ENCODE measurements around the gene CRABP2. TPM values are rescaled to one million over a fixed set of nuclear protein-coding genes. Genes with fewer than 3 reads are reported as not detected.

Gene CRABP2
- total RNA-seq, 1 donor from 2014 or later: 278 TPM

GRCh38 chr1:156747742-156748669 lies 42.6 kb upstream of the CRABP2 start:
- H3K79me2 ChIP-seq (ENCODE audit: insufficient read depth, low read length): peaks cover 86% of the 10 kb centered on the region

GRCh38 chr1:156746728-156747631 lies 41.6 kb upstream of the CRABP2 start:
- Histone ChIP-seq H4K20me1 (ENCODE audit: insufficient read depth, low read length) (no peaks in the 10 kb centered on the region), H3K27ac (ENCODE audit: low read depth, low read length) (peak overlapping the region; percentile 100), H3K4me3 (ENCODE audit: insufficient read depth, low read depth, low read length) (peak overlapping the region; percentile 86), H3K4me1 (ENCODE audit: insufficient read depth, low read length) (peaks cover 47% of the 10 kb centered on the region), H3K36me3 (ENCODE audit: insufficient read depth, low read length) (peaks cover 4% of the 10 kb centered on the region), H3K9me3 (ENCODE audit: insufficient read depth, low read depth, low read length) (no peaks in the 10 kb centered on the region), H3K4me2 (ENCODE audit: low read length) (peak overlapping the region; percentile 99), H3K9ac (ENCODE audit: low read length) (peak overlapping the region; percentile 99), H3K27me3 (ENCODE audit: insufficient read depth, low read length) (no peaks in the 10 kb centered on the region), H2AFZ (ENCODE audit: low read depth, low read length) (peak overlapping the region; percentile 46), H3K79me2 (ENCODE audit: insufficient read depth, low read length) (peaks cover 76% of the 10 kb centered on the region)
- Mint-ChIP-seq H3K36me3 (ENCODE audit: low read depth, unreplicated experiment) (peaks cover 11% of the 10 kb centered on the region), H3K9me3 (ENCODE audit: unreplicated experiment) (no peaks in the 10 kb centered on the region), H3K27ac (ENCODE audit: unreplicated experiment) (peak overlapping the region; percentile 98), H3K4me1 (ENCODE audit: low read depth, unreplicated experiment) (peaks cover 43% of the 10 kb centered on the region), H3K27me3 (ENCODE audit: low read depth, unreplicated experiment) (no peaks in the 10 kb centered on the region), H3K4me3 (ENCODE audit: unreplicated experiment) (peak overlapping the region; percentile 97)
- TF ChIP-seq EZH2 (IDR thresholded peaks at IDR 0.05; ENCODE audit: insufficient read depth, low read length): no peak
- TF ChIP-seq CTCF (IDR thresholded peaks at IDR 0.05; ENCODE audit: insufficient read depth, low read depth, low read length): peak; percentile 8
- FAIRE-seq (no peak), DNase-seq (ENCODE audit: low read depth) (peak; percentile 83)

More at GRCh38 chr1:156747742-156748669, 42.6 kb upstream of the CRABP2 start:
- no peak for TF ChIP-seq EZH2 (IDR thresholded peaks at IDR 0.05; ENCODE audit: insufficient read depth, low read length)
- Mint-ChIP-seq H3K27ac (ENCODE audit: unreplicated experiment) (peak overlapping the region; percentile 98), H3K4me3 (ENCODE audit: unreplicated experiment) (peak overlapping the region; percentile 97), H3K27me3 (ENCODE audit: low read depth, unreplicated experiment) (no peaks in the 10 kb centered on the region), H3K36me3 (ENCODE audit: low read depth, unreplicated experiment) (peaks cover 4% of the 10 kb centered on the region), H3K9me3 (ENCODE audit: unreplicated experiment) (no peaks in the 10 kb centered on the region), H3K4me1 (ENCODE audit: low read depth, unreplicated experiment) (peaks cover 43% of the 10 kb centered on the region)
- FAIRE-seq: no peak
- Histone ChIP-seq H3K27me3 (ENCODE audit: insufficient read depth, low read length) (no peaks in the 10 kb centered on the region), H3K4me2 (ENCODE audit: low read length) (peak overlapping the region; percentile 99), H3K27ac (ENCODE audit: low read depth, low read length) (peak overlapping the region; percentile 100), H2AFZ (ENCODE audit: low read depth, low read length) (no peak overlapping the region), H3K4me1 (ENCODE audit: insufficient read depth, low read length) (peaks cover 54% of the 10 kb centered on the region), H3K4me3 (ENCODE audit: insufficient read depth, low read depth, low read length) (peak overlapping the region; percentile 86), H3K36me3 (ENCODE audit: insufficient read depth, low read length) (peaks cover 4% of the 10 kb centered on the region), H3K9ac (ENCODE audit: low read length) (peak overlapping the region; percentile 91), H3K9me3 (ENCODE audit: insufficient read depth, low read depth, low read length) (no peaks in the 10 kb centered on the region), H4K20me1 (ENCODE audit: insufficient read depth, low read length) (no peaks in the 10 kb centered on the region)
- DNase-seq (ENCODE audit: low read depth): no peak

- no peak for FAIRE-seq
- TF ChIP-seq EZH2 (IDR thresholded peaks at IDR 0.05; ENCODE audit: insufficient read depth, low read length) (no peak), CTCF (IDR thresholded peaks at IDR 0.05; ENCODE audit: insufficient read depth, low read depth, low read length) (no peak)
- H3K9ac ChIP-seq (ENCODE audit: low read length): peak overlapping the region; percentile 99
- peak overlapping the region; percentile 99 for H3K4me2 ChIP-seq (ENCODE audit: low read length)
- no peaks in the 10 kb centered on the region for H3K9me3 Mint-ChIP-seq (ENCODE audit: unreplicated experiment)
- peaks cover 44% of the 10 kb centered on the region for H3K4me1 Mint-ChIP-seq (ENCODE audit: low read depth, unreplicated experiment)
- H3K4me3 Mint-ChIP-seq (ENCODE audit: unreplicated experiment): peak overlapping the region; percentile 76
- peaks cover 4% of the 10 kb centered on the region for H3K36me3 ChIP-seq (ENCODE audit: insufficient read depth, low read length)
- no peaks in the 10 kb centered on the region for H3K27me3 Mint-ChIP-seq (ENCODE audit: low read depth, unreplicated experiment)
- no peaks in the 10 kb centered on the region for H3K27me3 ChIP-seq (ENCODE audit: insufficient read depth, low read length)
- H3K4me1 ChIP-seq (ENCODE audit: insufficient read depth, low read length): peaks cover 51% of the 10 kb centered on the region
- H3K27ac ChIP-seq (ENCODE audit: low read depth, low read length): peak overlapping the region; percentile 100
- H3K9me3 ChIP-seq (ENCODE audit: insufficient read depth, low read depth, low read length): no peaks in the 10 kb centered on the region
- H4K20me1 ChIP-seq (ENCODE audit: insufficient read depth, low read length): no peaks in the 10 kb centered on the region
- no peak for DNase-seq (ENCODE audit: low read depth)
- H2AFZ ChIP-seq (ENCODE audit: low read depth, low read length): no peak overlapping the region
- peaks cover 74% of the 10 kb centered on the region for H3K79me2 ChIP-seq (ENCODE audit: insufficient read depth, low read length)
- peaks cover 14% of the 10 kb centered on the region for H3K36me3 Mint-ChIP-seq (ENCODE audit: low read depth, unreplicated experiment)
- H3K4me3 ChIP-seq (ENCODE audit: insufficient read depth, low read depth, low read length): no peak overlapping the region
- H3K27ac Mint-ChIP-seq (ENCODE audit: unreplicated experiment): peak overlapping the region; percentile 94
Measured at GRCh38 chr1:156746406-156746727, 41.0 kb upstream of the CRABP2 start.

Data from astrocyte (in vitro differentiated cells and primary cell).